Fibroblast of villous mesenchyme (primary cell): Measurements from ENCODE around the gene ASAH2. TPM values are rescaled to one million over a fixed set of nuclear protein-coding genes. Genes with fewer than 3 reads are reported as not detected.
"Not testable (repeated sequence)": the region's sequence is repeated elsewhere in the genome, so short reads cannot be mapped to it uniquely, and the experiment has no call there.

Experiments used
- DNase-seq: peaks from one replicate; pipeline ENCODE4 v3.0.0-alpha.2; 2010; ENCODE audit warnings: low read depth
- H3K4me3 ChIP-seq: 2 replicates; pipeline ENCODE4 v1.5.1; 2011; ENCODE audit warnings: low read depth, mild to moderate bottlenecking, low read length
- CTCF ChIP-seq: IDR thresholded peaks from 2 replicates; pipeline ENCODE4 v1.5.1; 2012; ENCODE audit warnings: low read depth, mild to moderate bottlenecking, low read length; ENCODE audit not compliant: insufficient read depth
- total RNA-seq: library from RNA; depleted of rRNA; stranded (reverse); fragments of >200 nt; gene quantifications from 2 replicates; pipeline ENCODE4 v1.2.3, GENCODE V29; 2012

ASAH2 gene
- total RNA-seq, 1 donor, result 1.3 TPM

GRCh38 chr10:50279489-50279888 lies 28.2 kb upstream of the ASAH2 start:
- no peak overlapping the region for H3K4me3 ChIP-seq
- no peak for TF ChIP-seq CTCF
- peak; percentile 11 for DNase-seq

GRCh38 chr10:50275650-50276235 lies 24.4 kb upstream of the ASAH2 start:
- TF ChIP-seq CTCF, result peak; percentile 62
- DNase-seq, result peak; percentile 17
- no peak overlapping the region for H3K4me3 ChIP-seq

GRCh38 chr10:50272531-50272930 lies 21.2 kb upstream of the ASAH2 start:
- H3K4me3 ChIP-seq, result no peak overlapping the region
- no peak for TF ChIP-seq CTCF
- DNase-seq, result no peak

GRCh38 chr10:50271564-50272250 lies 20.4 kb upstream of the ASAH2 start:
- H3K4me3 ChIP-seq, result no peak overlapping the region

GRCh38 chr10:50267877-50268276 lies 16.6 kb upstream of the ASAH2 start:
- not testable (repeated sequence) for H3K4me3 ChIP-seq

More at GRCh38 chr10:50271564-50272250, 20.4 kb upstream of the ASAH2 start:
- no peak for DNase-seq
- TF ChIP-seq CTCF, result no peak

GRCh38 chr10:50262625-50263024 lies 11.3 kb upstream of the ASAH2 start:
- not testable (repeated sequence) for DNase-seq

More at GRCh38 chr10:50267877-50268276, 16.6 kb upstream of the ASAH2 start:
- DNase-seq, result not testable (repeated sequence)

GRCh38 chr10:50260791-50261281 lies 9.5 kb upstream of the ASAH2 start:
- no peak overlapping the region for H3K4me3 ChIP-seq
- DNase-seq, result no peak
- no peak for TF ChIP-seq CTCF

More at GRCh38 chr10:50262625-50263024, 11.3 kb upstream of the ASAH2 start:
- H3K4me3 ChIP-seq, result not testable (repeated sequence)

GRCh38 chr10:50254479-50254878 lies 3.2 kb upstream of the ASAH2 start:
- no peak for DNase-seq
- no peak overlapping the region for H3K4me3 ChIP-seq
- no peak for TF ChIP-seq CTCF
